ENCODE data around the gene CDC7.

- TF ChIP-seq, protein P1, sequence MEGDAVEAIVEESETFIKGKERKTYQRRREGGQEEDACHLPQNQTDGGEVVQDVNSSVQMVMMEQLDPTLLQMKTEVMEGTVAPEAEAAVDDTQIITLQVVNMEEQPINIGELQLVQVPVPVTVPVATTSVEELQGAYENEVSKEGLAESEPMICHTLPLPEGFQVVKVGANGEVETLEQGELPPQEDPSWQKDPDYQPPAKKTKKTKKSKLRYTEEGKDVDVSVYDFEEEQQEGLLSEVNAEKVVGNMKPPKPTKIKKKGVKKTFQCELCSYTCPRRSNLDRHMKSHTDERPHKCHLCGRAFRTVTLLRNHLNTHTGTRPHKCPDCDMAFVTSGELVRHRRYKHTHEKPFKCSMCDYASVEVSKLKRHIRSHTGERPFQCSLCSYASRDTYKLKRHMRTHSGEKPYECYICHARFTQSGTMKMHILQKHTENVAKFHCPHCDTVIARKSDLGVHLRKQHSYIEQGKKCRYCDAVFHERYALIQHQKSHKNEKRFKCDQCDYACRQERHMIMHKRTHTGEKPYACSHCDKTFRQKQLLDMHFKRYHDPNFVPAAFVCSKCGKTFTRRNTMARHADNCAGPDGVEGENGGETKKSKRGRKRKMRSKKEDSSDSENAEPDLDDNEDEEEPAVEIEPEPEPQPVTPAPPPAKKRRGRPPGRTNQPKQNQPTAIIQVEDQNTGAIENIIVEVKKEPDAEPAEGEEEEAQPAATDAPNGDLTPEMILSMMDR (IDR thresholded peaks at IDR 0.05; ENCODE audit: low read length): no peak
- TF ChIP-seq EZH2 (optimal IDR thresholded peaks at IDR 0.05; ENCODE audit: low read depth, low read length): no peak
- no peak for TF ChIP-seq EZH2phosphoT487 (IDR thresholded peaks at IDR 0.05; ENCODE audit: low read length)
These were observed 40.3 kb downstream of the CDC7 start for GRCh38 chr1:91540910-91541309.
